SU-DHL-6 (cell line): ENCODE results near the gene NOL3.

Source experiments
- H2AFZ ChIP-seq: fragments of 200-600 bp; sonication (generic); 2 replicates; pipeline ENCODE4 v1.6.1; 2014; ENCODE audit warnings: low read depth, mild to moderate bottlenecking, moderate library complexity, mixed read lengths, antibody characterized with exemption, low read length; ENCODE audit not compliant: severe bottlenecking
- H3F3A ChIP-seq: fragments of 200-600 bp; shearing (Covaris generic); 2 replicates; pipeline ENCODE4 v1.6.0; 2016; ENCODE audit warnings: antibody characterized with exemption, mild to moderate bottlenecking; ENCODE audit not compliant: insufficient read depth
- H3K27ac ChIP-seq: fragments of 200-600 bp; sonication (generic); 2 replicates; pipeline ENCODE4 v1.5.1; 2016; ENCODE audit warnings: low read depth, mild to moderate bottlenecking, low read length, moderate library complexity, mixed read lengths
- H3K27me3 ChIP-seq: fragments of 200-600 bp; sonication (generic), shearing (Covaris generic); 2 replicates; pipeline ENCODE4 v1.6.0; 2014; ENCODE audit warnings: mild to moderate bottlenecking, low read length
- H3K36me3 ChIP-seq: fragments of 200-600 bp; sonication (generic); 2 replicates; pipeline ENCODE4 v1.6.1; 2014; ENCODE audit warnings: mild to moderate bottlenecking, low read length, mixed read lengths
- H3K4me2 ChIP-seq: fragments of 300-600, 200-600 bp; shearing (Covaris generic), sonication (generic); 2 replicates; pipeline ENCODE4 v1.6.0; 2014; ENCODE audit warnings: low read length, low read depth, mild to moderate bottlenecking; ENCODE audit not compliant: poor library complexity, severe bottlenecking
- H3K4me3 ChIP-seq: fragments of 200-600 bp; sonication (generic); 2 replicates; pipeline ENCODE4 v1.5.1; 2014; ENCODE audit warnings: antibody characterized with exemption, low read length, mild to moderate bottlenecking, mixed read lengths; ENCODE audit not compliant: insufficient read depth, poor library complexity, severe bottlenecking
- H3K79me2 ChIP-seq: fragments of 200-600 bp; sonication (generic); 2 replicates; pipeline ENCODE4 v1.6.1; 2014; ENCODE audit warnings: mild to moderate bottlenecking, low read length, moderate library complexity; ENCODE audit not compliant: insufficient read depth
- H3K9ac ChIP-seq: fragments of 200-600 bp; sonication (generic); 2 replicates; pipeline ENCODE4 v1.7.0; 2014; ENCODE audit warnings: mild to moderate bottlenecking, low read length
- H3K9me2 ChIP-seq: fragments of 200-600 bp; sonication (generic); replicated peaks from 2 replicates; pipeline ENCODE4 v1.6.1; 2014; ENCODE audit warnings: low read length; ENCODE audit not compliant: insufficient read depth
- H3K9me3 ChIP-seq: fragments of 200-600 bp; sonication (generic); 2 replicates; pipeline ENCODE4 v1.6.1; 2014; ENCODE audit warnings: low read length, mixed read lengths; ENCODE audit not compliant: insufficient read depth
- H4K20me1 ChIP-seq: fragments of 200-600 bp; sonication (generic); 2 replicates; pipeline ENCODE4 v1.6.1; 2014; ENCODE audit warnings: low read depth, mild to moderate bottlenecking, antibody characterized with exemption, low read length, moderate library complexity, mixed read lengths
- EZH2phosphoT487 ChIP-seq: fragments of 200-600 bp; sonication (generic), shearing (Covaris generic); conservative IDR thresholded peaks from 2 replicates; pipeline ENCODE4 v1.6.1; 2018; ENCODE audit warnings: mild to moderate bottlenecking, antibody characterized with exemption, low read length, moderate library complexity, mixed read lengths
- TF ChIP-seq, protein P1 (sequence below): fragments of 200-600 bp; sonication (generic); IDR thresholded peaks from one replicate; pipeline ENCODE4 v1.5.1; 2017; ENCODE audit warnings: antibody characterized with exemption, mild to moderate bottlenecking, low read length, moderate library complexity; ENCODE audit not compliant: insufficient read depth, poor library complexity, severe bottlenecking

Gene NOL3

DNA sequence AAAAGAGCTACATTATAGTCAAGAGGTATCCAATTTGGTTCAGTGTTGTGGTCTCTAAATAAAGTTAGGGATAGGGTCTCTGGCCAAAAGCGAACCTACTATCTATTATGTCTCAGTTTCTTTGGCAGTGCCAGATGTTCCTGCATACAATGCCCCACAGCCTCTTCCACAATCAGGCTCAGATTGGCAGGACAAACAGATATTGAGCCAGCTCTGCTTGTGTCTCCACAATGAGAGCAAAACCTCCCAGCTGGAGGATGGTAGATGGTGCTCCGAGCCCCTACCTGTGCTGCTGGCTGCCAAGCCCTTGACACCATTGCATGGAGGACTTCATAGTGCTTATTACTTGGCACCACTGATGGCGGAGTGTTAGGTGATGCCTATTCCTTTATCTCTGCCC, 40.9 kb upstream of the NOL3 start:
- Histone ChIP-seq H2AFZ (no peak overlapping the region), H3K9me3 (no peaks in the 10 kb centered on the region), H3K36me3 (0 out of 2 replicates have a peak, but pooled peaks cover 3% of the 10 kb centered on the region), H3K4me2 (no peak overlapping the region), H3F3A (no peaks in the 10 kb centered on the region), H4K20me1 (no peaks in the 10 kb centered on the region), H3K79me2 (no peaks in the 10 kb centered on the region), H3K9ac (no peak overlapping the region), H3K9me2 (no peaks in the 10 kb centered on the region), H3K27me3 (no peaks in the 10 kb centered on the region), H3K27ac (no peak overlapping the region), H3K4me3 (no peak overlapping the region)
- TF ChIP-seq, protein P1, sequence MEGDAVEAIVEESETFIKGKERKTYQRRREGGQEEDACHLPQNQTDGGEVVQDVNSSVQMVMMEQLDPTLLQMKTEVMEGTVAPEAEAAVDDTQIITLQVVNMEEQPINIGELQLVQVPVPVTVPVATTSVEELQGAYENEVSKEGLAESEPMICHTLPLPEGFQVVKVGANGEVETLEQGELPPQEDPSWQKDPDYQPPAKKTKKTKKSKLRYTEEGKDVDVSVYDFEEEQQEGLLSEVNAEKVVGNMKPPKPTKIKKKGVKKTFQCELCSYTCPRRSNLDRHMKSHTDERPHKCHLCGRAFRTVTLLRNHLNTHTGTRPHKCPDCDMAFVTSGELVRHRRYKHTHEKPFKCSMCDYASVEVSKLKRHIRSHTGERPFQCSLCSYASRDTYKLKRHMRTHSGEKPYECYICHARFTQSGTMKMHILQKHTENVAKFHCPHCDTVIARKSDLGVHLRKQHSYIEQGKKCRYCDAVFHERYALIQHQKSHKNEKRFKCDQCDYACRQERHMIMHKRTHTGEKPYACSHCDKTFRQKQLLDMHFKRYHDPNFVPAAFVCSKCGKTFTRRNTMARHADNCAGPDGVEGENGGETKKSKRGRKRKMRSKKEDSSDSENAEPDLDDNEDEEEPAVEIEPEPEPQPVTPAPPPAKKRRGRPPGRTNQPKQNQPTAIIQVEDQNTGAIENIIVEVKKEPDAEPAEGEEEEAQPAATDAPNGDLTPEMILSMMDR: no peak
- no peak for TF ChIP-seq EZH2phosphoT487

- no peaks in the 10 kb centered on the region for H4K20me1 ChIP-seq
- no peak overlapping the region for H3K27ac ChIP-seq
- H3F3A ChIP-seq: no peaks in the 10 kb centered on the region
- H3K4me3 ChIP-seq: no peak overlapping the region
- no peaks in the 10 kb centered on the region for H3K79me2 ChIP-seq
- H3K4me2 ChIP-seq: no peak overlapping the region
- H2AFZ ChIP-seq: no peak overlapping the region
- H3K9ac ChIP-seq: no peak overlapping the region
- TF ChIP-seq, protein P1: no peak
- no peak for TF ChIP-seq EZH2phosphoT487
- peaks cover 4% of the 10 kb centered on the region; the same call in 1 of the 2 replicates for H3K36me3 ChIP-seq
- H3K9me3 ChIP-seq: no peaks in the 10 kb centered on the region
- H3K9me2 ChIP-seq: no peaks in the 10 kb centered on the region
- no peaks in the 10 kb centered on the region for H3K27me3 ChIP-seq
Measured at GRCh38 chr16:67137605-67138004, 32.7 kb upstream of the NOL3 start.

GRCh38 chr16:67141391-67141790, 28.9 kb upstream of the NOL3 start:
- Histone ChIP-seq H3K9me2 (no peaks in the 10 kb centered on the region), H3K4me3 (no peak overlapping the region), H3F3A (no peaks in the 10 kb centered on the region), H3K9ac (no peak overlapping the region), H3K27me3 (no peaks in the 10 kb centered on the region), H4K20me1 (no peaks in the 10 kb centered on the region), H3K36me3 (peaks cover 2% of the 10 kb centered on the region; the same call in 1 of the 2 replicates), H3K9me3 (no peaks in the 10 kb centered on the region), H3K4me2 (no peak overlapping the region), H2AFZ (no peak overlapping the region), H3K79me2 (no peaks in the 10 kb centered on the region), H3K27ac (no peak overlapping the region)
- TF ChIP-seq, protein P1: no peak
- no peak for TF ChIP-seq EZH2phosphoT487
